Stimulated activated CD4-positive, alpha-beta T cell treated with anti-CD3 and anti-CD28 coated beads, Interleukin-15, amount 100 ng/mL, for 24 hours (primary cell): Measurements from ENCODE around the gene PLGRKT.
"Not testable (repeated sequence)": the region's sequence is repeated elsewhere in the genome, so short reads cannot be mapped to it uniquely, and the experiment has no call there.

Source experiments
- DNase-seq: peaks from one replicate; pipeline ENCODE4 v3.0.0-alpha.2; 2020

Gene PLGRKT

GRCh38 chr9:5375091-5375490 lies 62.6 kb downstream of the PLGRKT start:
- peak; percentile 53 for DNase-seq

GRCh38 chr9:5364294-5365024 lies 73.3 kb downstream of the PLGRKT start:
- DNase-seq = no peak

- DNase-seq = no peak
These were observed 76.3 kb downstream of the PLGRKT start for GRCh38 chr9:5361326-5362010.

GRCh38 chr9:5360341-5360740 lies 77.4 kb downstream of the PLGRKT start:
- DNase-seq = no peak

- no peak for DNase-seq
These were observed 80.2 kb downstream of the PLGRKT start for GRCh38 chr9:5357431-5358105.

GRCh38 chr9:5355817-5356216 lies 81.9 kb downstream of the PLGRKT start:
- DNase-seq = no peak

GRCh38 chr9:5355226-5355625 lies 82.5 kb downstream of the PLGRKT start:
- DNase-seq = no peak

- no peak for DNase-seq
These were observed 83.5 kb downstream of the PLGRKT start for GRCh38 chr9:5354184-5354583.

GRCh38 chr9:5352637-5353248 lies 85.0 kb downstream of the PLGRKT start:
- no peak for DNase-seq

GRCh38 chr9:5338992-5339981 lies 98.4 kb downstream of the PLGRKT start, which contains the start of gene RLN1:
RLN1 (minus strand) TSS chr9:5339876; CDS start chr9:5339746, 130 bp downstream.
- peak; percentile 16 for DNase-seq

- peak; percentile 5 for DNase-seq
These were observed 101.0 kb downstream of the PLGRKT start for GRCh38 chr9:5336688-5337087.

- not testable (repeated sequence) for DNase-seq
These were observed 106.4 kb downstream of the PLGRKT start for GRCh38 chr9:5331276-5331675.

GRCh38 chr9:5326893-5327548 lies 110.7 kb downstream of the PLGRKT start:
- DNase-seq = peak; percentile 8

GRCh38 chr9:5326187-5326586 lies 111.5 kb downstream of the PLGRKT start:
- DNase-seq = no peak

GRCh38 chr9:5321601-5322000 lies 116.1 kb downstream of the PLGRKT start:
- DNase-seq = not testable (repeated sequence)

GRCh38 chr9:5321058-5321457 lies 116.7 kb downstream of the PLGRKT start:
- no peak for DNase-seq

GRCh38 chr9:5316406-5316805 lies 121.3 kb downstream of the PLGRKT start:
- not testable (repeated sequence) for DNase-seq

GRCh38 chr9:5315187-5315923 lies 122.4 kb downstream of the PLGRKT start:
- no peak for DNase-seq

- no peak for DNase-seq
These were observed 126.9 kb downstream of the PLGRKT start for GRCh38 chr9:5310851-5311250.
